ENCODE measurements around the gene UBE3A.

The UBE3A gene

GRCh38 chr15:25325187-25325586, 113.6 kb downstream of the UBE3A start:
- ATAC-seq, result no peak
- no peak for TF ChIP-seq SNAI2 (CRISPR knock-in tag; IDR thresholded peaks at IDR 0.05)
- no peak for TF ChIP-seq CREB5 (CRISPR knock-in tag; IDR thresholded peaks at IDR 0.05; ENCODE audit: low read depth)
- no peak for TF ChIP-seq GLIS3 (CRISPR knock-in tag; IDR thresholded peaks at IDR 0.05)
- no peak for TF ChIP-seq ZC3H10 (CRISPR knock-in tag; IDR thresholded peaks at IDR 0.05)

GRCh38 chr15:25323420-25323819, 115.4 kb downstream of the UBE3A start:
- no peak for TF ChIP-seq PATZ1 (CRISPR knock-in tag; IDR thresholded peaks at IDR 0.05; ENCODE audit: borderline replicate concordance)
- TF ChIP-seq ZNF70 (CRISPR knock-in tag; IDR thresholded peaks at IDR 0.05), result no peak
- no peak for TF ChIP-seq SNAI2 (CRISPR knock-in tag; IDR thresholded peaks at IDR 0.05)
- no peak for TF ChIP-seq ARNTL (CRISPR knock-in tag; IDR thresholded peaks at IDR 0.05; ENCODE audit: borderline replicate concordance, low read depth)
- TF ChIP-seq ZNF8 (CRISPR knock-in tag; IDR thresholded peaks at IDR 0.05), result no peak
- TF ChIP-seq ZC3H10 (CRISPR knock-in tag; IDR thresholded peaks at IDR 0.05), result no peak
- TF ChIP-seq CSRNP3 (CRISPR knock-in tag; IDR thresholded peaks at IDR 0.05), result no peak
- no peak for TF ChIP-seq BACH2 (CRISPR knock-in tag; IDR thresholded peaks at IDR 0.05; ENCODE audit: borderline replicate concordance)
- no peak for ATAC-seq

- TF ChIP-seq ESRRG (CRISPR knock-in tag; IDR thresholded peaks at IDR 0.05) (no peak), OSR1 (CRISPR knock-in tag; IDR thresholded peaks at IDR 0.05) (no peak), RARB (CRISPR knock-in tag; IDR thresholded peaks at IDR 0.05) (no peak), ZNF70 (CRISPR knock-in tag; IDR thresholded peaks at IDR 0.05) (no peak), ZC3H10 (CRISPR knock-in tag; IDR thresholded peaks at IDR 0.05) (no peak), GLIS3 (CRISPR knock-in tag; IDR thresholded peaks at IDR 0.05) (no peak), TOX (CRISPR knock-in tag; IDR thresholded peaks at IDR 0.05; ENCODE audit: borderline replicate concordance) (no peak), SNAI2 (CRISPR knock-in tag; IDR thresholded peaks at IDR 0.05) (no peak), POU6F1 (CRISPR knock-in tag; IDR thresholded peaks at IDR 0.05; ENCODE audit: borderline replicate concordance, low read depth) (no peak)
- ATAC-seq, result no peak
Observed at GRCh38 chr15:25287823-25288222, 151.0 kb downstream of the UBE3A start.
